Measurements from ENCODE around the gene CCDC14. TPM values are rescaled to one million over a fixed set of nuclear protein-coding genes. Genes with fewer than 3 reads are reported as not detected.
"Not testable (repeated sequence)": the region's sequence is repeated elsewhere in the genome, so short reads cannot be mapped to it uniquely, and the experiment has no call there.

The CCDC14 gene, protein sequence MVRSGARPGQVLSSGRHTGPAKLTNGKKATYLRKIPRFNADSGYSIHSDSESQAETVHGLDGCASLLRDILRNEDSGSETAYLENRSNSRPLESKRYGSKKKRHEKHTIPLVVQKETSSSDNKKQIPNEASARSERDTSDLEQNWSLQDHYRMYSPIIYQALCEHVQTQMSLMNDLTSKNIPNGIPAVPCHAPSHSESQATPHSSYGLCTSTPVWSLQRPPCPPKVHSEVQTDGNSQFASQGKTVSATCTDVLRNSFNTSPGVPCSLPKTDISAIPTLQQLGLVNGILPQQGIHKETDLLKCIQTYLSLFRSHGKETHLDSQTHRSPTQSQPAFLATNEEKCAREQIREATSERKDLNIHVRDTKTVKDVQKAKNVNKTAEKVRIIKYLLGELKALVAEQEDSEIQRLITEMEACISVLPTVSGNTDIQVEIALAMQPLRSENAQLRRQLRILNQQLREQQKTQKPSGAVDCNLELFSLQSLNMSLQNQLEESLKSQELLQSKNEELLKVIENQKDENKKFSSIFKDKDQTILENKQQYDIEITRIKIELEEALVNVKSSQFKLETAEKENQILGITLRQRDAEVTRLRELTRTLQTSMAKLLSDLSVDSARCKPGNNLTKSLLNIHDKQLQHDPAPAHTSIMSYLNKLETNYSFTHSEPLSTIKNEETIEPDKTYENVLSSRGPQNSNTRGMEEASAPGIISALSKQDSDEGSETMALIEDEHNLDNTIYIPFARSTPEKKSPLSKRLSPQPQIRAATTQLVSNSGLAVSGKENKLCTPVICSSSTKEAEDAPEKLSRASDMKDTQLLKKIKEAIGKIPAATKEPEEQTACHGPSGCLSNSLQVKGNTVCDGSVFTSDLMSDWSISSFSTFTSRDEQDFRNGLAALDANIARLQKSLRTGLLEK
- polyA plus RNA-seq (2011; rRNA removed) (163 and 164 TPM in 2 replicates), polyA minus RNA-seq (2011; rRNA and poly(A)+ RNA removed) (86.8 and 106 TPM in 2 replicates)

DNA sequence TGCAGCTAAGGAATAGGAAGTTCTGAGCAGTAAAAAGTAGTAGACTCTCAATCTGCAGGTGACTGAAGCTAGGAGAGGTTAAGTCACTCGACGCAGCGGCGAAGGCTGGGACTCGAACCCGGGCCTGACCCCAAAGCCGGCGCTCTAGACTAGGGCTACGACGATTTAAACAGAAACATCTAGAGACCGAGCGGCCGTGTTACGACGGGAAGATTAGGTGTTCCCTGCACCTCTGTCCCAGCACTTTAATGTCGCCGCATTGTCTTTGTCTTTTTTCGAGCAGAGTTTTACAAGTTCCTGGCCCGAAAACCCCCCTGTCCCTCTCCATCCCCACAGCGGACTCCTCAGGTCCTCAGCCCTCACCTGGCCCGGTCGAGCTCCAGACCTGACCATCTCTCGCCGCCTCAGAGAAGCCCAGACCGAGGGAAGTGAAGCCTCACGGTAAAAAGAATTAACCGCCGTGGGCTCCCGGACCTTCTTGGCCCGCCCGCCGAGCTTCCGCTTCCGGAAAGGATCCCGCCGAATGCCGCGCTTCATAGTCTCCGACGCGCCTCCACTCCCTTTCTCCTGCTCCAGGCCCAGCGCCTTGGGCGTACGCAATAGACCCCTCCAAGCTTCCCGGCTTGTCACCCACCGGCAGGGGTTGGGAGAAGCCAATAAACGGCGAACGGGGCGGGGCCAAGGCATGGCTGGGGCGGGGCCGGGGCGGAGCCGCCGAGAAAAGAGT lies at the start of gene CCDC14:
Gene CCDC14, minus strand, starts transcription at position 449 of the 727 bp plus-strand sequence. Its CDS starts 56 bp downstream, at position 393.
- ChIA-PET POLR2A (interaction anchor here (0.6 to 0.9 kb wide), 7 partner anchors 8 to 599 kb away, joined by 3 to 6 read pairs (median 3); no protein-coding TSS in a partner anchor), CTCF (interaction anchor here (0.6 to 0.7 kb wide), 2 partner anchors 20 to 697 kb away, joined by 4 to 5 read pairs; no protein-coding TSS in a partner anchor)
- H3K27ac ChIP-seq (ENCODE audit: low read depth, low read length), result peak within 1 kb of the TSS; percentile 93
- peak; percentile 90 for DNase-seq (ENCODE audit: low read depth, low spot score)
- H3K27me3 ChIP-seq (ENCODE audit: control insufficient read depth, insufficient read depth, low read length), result no peaks in the 10 kb centered on the region
- H3K9me3 ChIP-seq (ENCODE audit: control insufficient read depth, insufficient read depth, low read length), result no peaks in the 10 kb centered on the region
- peak within 1 kb of the TSS; percentile 92 for H3K4me3 ChIP-seq (ENCODE audit: low read depth, low read length)
- TF ChIP-seq, protein P1, sequence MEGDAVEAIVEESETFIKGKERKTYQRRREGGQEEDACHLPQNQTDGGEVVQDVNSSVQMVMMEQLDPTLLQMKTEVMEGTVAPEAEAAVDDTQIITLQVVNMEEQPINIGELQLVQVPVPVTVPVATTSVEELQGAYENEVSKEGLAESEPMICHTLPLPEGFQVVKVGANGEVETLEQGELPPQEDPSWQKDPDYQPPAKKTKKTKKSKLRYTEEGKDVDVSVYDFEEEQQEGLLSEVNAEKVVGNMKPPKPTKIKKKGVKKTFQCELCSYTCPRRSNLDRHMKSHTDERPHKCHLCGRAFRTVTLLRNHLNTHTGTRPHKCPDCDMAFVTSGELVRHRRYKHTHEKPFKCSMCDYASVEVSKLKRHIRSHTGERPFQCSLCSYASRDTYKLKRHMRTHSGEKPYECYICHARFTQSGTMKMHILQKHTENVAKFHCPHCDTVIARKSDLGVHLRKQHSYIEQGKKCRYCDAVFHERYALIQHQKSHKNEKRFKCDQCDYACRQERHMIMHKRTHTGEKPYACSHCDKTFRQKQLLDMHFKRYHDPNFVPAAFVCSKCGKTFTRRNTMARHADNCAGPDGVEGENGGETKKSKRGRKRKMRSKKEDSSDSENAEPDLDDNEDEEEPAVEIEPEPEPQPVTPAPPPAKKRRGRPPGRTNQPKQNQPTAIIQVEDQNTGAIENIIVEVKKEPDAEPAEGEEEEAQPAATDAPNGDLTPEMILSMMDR (IDR thresholded peaks at IDR 0.05; ENCODE audit: low read depth, low read length), result no peak

DNA sequence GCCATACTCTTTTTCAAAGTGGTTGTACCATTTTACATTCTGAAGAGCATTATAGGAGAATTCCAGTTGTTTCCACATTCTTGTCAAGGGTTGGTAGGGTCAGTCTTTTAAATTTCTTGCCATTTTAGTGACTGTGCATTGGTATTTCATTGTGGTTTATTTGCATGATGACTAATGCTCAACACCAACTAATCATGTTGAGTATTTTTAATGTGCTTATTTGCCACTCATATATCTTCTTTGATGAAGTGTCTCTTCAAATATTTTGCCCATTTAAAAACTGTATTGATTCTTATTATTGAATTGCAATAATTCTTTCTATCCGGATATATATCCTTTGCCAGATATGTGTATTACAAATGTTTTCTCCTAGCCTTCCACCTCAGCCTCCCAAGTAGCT lies 47.3 kb upstream of the CCDC14 start:
- CTCF ChIA-PET; POLR2A ChIA-PET; H3K9me3 ChIP-seq (ENCODE audit: control insufficient read depth, insufficient read depth, low read length); H3K27ac ChIP-seq (ENCODE audit: low read depth, low read length); H3K4me3 ChIP-seq (ENCODE audit: low read depth, low read length); DNase-seq (ENCODE audit: low read depth, low spot score): not testable (repeated sequence)
- peaks cover 23% of the 10 kb centered on the region for H3K27me3 ChIP-seq (ENCODE audit: control insufficient read depth, insufficient read depth, low read length)

DNA sequence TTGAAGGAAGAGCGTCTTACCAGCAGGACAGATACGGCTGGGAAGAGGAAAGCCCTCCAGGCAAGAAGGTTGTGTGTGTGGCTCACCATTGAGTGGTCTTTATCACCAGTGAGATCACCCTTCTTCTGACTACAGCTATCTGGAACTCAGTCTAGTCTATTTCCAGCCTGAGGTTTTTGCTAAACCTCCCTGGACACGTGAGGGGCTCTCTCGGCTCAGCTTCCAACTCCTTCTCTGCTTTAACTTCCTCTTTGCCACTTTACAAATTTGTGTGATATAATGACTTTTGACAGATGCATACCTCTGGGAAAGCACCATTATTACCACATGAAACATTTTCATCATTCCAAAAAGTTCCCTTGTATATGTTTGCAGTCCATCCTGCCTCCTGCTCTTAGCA lies 46.2 kb upstream of the CCDC14 start:
- peaks cover 23% of the 10 kb centered on the region for H3K27me3 ChIP-seq (ENCODE audit: control insufficient read depth, insufficient read depth, low read length)
- H3K27ac ChIP-seq (ENCODE audit: low read depth, low read length), result no peak overlapping the region
- CTCF ChIA-PET, result interaction anchor here (1.1 kb wide), 1 partner anchor 9 kb away, joined by 3 read pairs; no protein-coding TSS in a partner anchor
- TF ChIP-seq, protein P1 (IDR thresholded peaks at IDR 0.05; ENCODE audit: low read depth, low read length), result no peak
- no peaks in the 10 kb centered on the region for H3K9me3 ChIP-seq (ENCODE audit: control insufficient read depth, insufficient read depth, low read length)
- H3K4me3 ChIP-seq (ENCODE audit: low read depth, low read length), result no peak overlapping the region
- no peak for DNase-seq (ENCODE audit: low read depth, low spot score)
- POLR2A ChIA-PET, result no interaction called here

DNA sequence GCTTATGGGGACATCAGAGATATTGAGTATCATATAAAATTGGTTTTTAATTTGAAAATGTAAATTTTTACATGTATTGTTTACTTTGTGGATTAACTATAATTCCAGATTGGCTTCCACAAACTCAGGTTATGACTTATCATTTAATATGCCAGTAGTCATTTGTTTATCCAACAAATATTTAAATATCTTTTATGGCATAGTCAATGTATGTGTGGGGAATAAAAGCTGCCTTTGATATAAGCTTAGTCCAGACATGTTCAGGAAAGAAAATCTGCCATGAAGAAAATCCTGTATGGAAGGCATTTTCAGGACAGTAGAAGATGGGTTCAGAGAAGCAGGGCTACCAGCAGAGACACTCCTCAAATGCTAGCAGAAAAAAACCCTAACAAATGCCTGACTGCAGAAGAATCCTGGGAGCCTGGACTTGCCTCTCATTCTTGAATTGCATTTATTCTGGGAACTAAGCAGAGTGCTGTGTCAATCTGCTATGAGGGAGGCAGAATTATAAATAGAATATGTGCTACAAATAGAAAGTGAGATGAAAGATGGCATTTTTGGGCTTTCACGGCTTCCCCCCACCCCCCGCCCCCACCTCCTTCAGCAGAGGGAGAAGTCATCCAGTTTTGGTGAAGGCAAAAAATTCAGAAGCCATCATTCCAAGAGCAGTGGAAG lies 41.5 kb upstream of the CCDC14 start:
- POLR2A ChIA-PET; H3K4me3 ChIP-seq (ENCODE audit: low read depth, low read length); H3K27ac ChIP-seq (ENCODE audit: low read depth, low read length); DNase-seq (ENCODE audit: low read depth, low spot score); CTCF ChIA-PET; H3K9me3 ChIP-seq (ENCODE audit: control insufficient read depth, insufficient read depth, low read length): not testable (repeated sequence)
- peaks cover 23% of the 10 kb centered on the region for H3K27me3 ChIP-seq (ENCODE audit: control insufficient read depth, insufficient read depth, low read length)

DNA sequence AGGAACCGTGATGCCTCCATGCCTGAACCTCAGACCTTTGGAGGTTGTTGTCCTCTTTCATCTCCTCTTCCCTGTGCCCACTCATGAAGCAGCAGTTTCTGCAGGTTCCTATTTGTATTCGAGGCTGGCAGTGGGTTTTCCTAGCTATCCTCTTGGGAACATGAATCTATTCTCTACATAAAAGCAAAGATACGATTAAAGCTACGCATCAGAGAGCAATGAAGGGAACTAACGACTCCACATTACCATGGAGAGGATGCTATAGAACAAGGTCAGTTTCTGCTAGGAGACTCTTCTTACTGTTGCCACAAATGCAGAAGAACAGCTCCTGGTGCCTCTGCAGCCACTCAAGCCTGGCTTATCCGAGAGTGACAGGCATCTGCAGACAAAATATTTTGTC lies 40.3 kb upstream of the CCDC14 start:
- CTCF ChIA-PET, result not testable (repeated sequence)
- H3K27me3 ChIP-seq (ENCODE audit: control insufficient read depth, insufficient read depth, low read length), result peaks cover 24% of the 10 kb centered on the region

More for the DNA sequence above, 40.3 kb upstream of the CCDC14 start:
- DNase-seq (ENCODE audit: low read depth, low spot score); POLR2A ChIA-PET; H3K4me3 ChIP-seq (ENCODE audit: low read depth, low read length); H3K9me3 ChIP-seq (ENCODE audit: control insufficient read depth, insufficient read depth, low read length); H3K27ac ChIP-seq (ENCODE audit: low read depth, low read length): not testable (repeated sequence)

Measured in AG04450 (cell line).